ENCODE data around the gene PREB. TPM values are rescaled to one million over a fixed set of nuclear protein-coding genes. Genes with fewer than 3 reads are reported as not detected.

The PREB gene
- total and polyA plus RNA-seq, 2 of the 13 experiments (the other 11 are each of a cell fraction or from before 2014, with no cell fraction given), result 112 to 192 TPM

DNA sequence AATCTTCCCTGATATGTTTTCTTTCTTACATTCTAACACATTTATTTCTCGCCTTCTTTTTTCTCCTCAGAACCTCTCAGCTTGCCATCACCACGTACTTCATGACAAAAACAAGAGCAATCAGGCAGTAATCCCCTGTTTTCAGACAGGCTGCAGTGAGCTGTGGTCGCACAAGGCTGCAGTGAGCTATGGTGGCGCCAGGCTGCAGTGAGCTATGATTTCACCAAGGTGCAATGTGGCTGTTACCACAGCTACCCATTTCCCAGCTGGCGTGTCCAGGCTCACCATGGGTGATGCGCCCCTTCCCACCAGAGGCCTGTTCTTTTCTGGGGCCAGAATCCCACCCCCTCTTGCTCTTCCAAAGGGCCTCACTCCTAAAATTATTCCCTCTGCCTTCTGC, 40.2 kb upstream of the PREB start (continued):
- TF ChIP-seq, protein P1, sequence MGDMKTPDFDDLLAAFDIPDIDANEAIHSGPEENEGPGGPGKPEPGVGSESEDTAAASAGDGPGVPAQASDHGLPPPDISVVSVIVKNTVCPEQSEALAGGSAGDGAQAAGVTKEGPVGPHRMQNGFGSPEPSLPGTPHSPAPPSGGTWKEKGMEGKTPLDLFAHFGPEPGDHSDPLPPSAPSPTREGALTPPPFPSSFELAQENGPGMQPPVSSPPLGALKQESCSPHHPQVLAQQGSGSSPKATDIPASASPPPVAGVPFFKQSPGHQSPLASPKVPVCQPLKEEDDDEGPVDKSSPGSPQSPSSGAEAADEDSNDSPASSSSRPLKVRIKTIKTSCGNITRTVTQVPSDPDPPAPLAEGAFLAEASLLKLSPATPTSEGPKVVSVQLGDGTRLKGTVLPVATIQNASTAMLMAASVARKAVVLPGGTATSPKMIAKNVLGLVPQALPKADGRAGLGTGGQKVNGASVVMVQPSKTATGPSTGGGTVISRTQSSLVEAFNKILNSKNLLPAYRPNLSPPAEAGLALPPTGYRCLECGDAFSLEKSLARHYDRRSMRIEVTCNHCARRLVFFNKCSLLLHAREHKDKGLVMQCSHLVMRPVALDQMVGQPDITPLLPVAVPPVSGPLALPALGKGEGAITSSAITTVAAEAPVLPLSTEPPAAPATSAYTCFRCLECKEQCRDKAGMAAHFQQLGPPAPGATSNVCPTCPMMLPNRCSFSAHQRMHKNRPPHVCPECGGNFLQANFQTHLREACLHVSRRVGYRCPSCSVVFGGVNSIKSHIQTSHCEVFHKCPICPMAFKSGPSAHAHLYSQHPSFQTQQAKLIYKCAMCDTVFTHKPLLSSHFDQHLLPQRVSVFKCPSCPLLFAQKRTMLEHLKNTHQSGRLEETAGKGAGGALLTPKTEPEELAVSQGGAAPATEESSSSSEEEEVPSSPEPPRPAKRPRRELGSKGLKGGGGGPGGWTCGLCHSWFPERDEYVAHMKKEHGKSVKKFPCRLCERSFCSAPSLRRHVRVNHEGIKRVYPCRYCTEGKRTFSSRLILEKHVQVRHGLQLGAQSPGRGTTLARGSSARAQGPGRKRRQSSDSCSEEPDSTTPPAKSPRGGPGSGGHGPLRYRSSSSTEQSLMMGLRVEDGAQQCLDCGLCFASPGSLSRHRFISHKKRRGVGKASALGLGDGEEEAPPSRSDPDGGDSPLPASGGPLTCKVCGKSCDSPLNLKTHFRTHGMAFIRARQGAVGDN (CRISPR knock-in tag; IDR thresholded peaks at IDR 0.05), result peak; percentile 65
- TF ChIP-seq ZNF557 (CRISPR knock-in tag; IDR thresholded peaks at IDR 0.05) (no peak), ETV5 (CRISPR knock-in tag; IDR thresholded peaks at IDR 0.05; ENCODE audit: borderline replicate concordance) (no peak), ZNF567 (CRISPR knock-in tag; IDR thresholded peaks at IDR 0.05; ENCODE audit: borderline replicate concordance) (no peak), ZNF3 (CRISPR knock-in tag; IDR thresholded peaks at IDR 0.05) (0 out of 2 replicates have a peak, but pooled peaks have one; percentile 40), ZSCAN22 (CRISPR knock-in tag; IDR thresholded peaks at IDR 0.05) (no peak), ZNF33B (CRISPR knock-in tag; IDR thresholded peaks at IDR 0.05) (no peak), IKZF4 (CRISPR knock-in tag; IDR thresholded peaks at IDR 0.05; ENCODE audit: borderline replicate concordance, low read depth, not compliant biosample characterization) (no peak), ZMYM3 (CRISPR knock-in tag; IDR thresholded peaks at IDR 0.05) (no peak), ZNF343 (CRISPR knock-in tag; IDR thresholded peaks at IDR 0.05) (no peak)
- TF ChIP-seq, protein P2, sequence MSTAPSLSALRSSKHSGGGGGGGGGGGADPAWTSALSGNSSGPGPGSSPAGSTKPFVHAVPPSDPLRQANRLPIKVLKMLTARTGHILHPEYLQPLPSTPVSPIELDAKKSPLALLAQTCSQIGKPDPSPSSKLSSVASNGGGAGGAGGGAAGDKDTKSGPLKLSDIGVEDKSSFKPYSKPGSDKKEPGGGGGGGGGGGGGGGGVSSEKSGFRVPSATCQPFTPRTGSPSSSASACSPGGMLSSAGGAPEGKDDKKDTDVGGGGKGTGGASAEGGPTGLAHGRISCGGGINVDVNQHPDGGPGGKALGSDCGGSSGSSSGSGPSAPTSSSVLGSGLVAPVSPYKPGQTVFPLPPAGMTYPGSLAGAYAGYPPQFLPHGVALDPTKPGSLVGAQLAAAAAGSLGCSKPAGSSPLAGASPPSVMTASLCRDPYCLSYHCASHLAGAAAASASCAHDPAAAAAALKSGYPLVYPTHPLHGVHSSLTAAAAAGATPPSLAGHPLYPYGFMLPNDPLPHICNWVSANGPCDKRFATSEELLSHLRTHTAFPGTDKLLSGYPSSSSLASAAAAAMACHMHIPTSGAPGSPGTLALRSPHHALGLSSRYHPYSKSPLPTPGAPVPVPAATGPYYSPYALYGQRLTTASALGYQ (CRISPR knock-in tag; IDR thresholded peaks at IDR 0.05), result no peak
- TF ChIP-seq, protein P3, sequence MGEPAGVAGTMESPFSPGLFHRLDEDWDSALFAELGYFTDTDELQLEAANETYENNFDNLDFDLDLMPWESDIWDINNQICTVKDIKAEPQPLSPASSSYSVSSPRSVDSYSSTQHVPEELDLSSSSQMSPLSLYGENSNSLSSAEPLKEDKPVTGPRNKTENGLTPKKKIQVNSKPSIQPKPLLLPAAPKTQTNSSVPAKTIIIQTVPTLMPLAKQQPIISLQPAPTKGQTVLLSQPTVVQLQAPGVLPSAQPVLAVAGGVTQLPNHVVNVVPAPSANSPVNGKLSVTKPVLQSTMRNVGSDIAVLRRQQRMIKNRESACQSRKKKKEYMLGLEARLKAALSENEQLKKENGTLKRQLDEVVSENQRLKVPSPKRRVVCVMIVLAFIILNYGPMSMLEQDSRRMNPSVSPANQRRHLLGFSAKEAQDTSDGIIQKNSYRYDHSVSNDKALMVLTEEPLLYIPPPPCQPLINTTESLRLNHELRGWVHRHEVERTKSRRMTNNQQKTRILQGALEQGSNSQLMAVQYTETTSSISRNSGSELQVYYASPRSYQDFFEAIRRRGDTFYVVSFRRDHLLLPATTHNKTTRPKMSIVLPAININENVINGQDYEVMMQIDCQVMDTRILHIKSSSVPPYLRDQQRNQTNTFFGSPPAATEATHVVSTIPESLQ (CRISPR knock-in tag; conservative IDR thresholded peaks at IDR 0.05), result no peak
- TF ChIP-seq, protein P4, sequence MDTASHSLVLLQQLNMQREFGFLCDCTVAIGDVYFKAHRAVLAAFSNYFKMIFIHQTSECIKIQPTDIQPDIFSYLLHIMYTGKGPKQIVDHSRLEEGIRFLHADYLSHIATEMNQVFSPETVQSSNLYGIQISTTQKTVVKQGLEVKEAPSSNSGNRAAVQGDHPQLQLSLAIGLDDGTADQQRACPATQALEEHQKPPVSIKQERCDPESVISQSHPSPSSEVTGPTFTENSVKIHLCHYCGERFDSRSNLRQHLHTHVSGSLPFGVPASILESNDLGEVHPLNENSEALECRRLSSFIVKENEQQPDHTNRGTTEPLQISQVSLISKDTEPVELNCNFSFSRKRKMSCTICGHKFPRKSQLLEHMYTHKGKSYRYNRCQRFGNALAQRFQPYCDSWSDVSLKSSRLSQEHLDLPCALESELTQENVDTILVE (CRISPR knock-in tag; IDR thresholded peaks at IDR 0.05), result no peak

Measured in HepG2 (cell line).